ENCODE results near the gene FLACC1.
"Not testable (repeated sequence)": the region's sequence is repeated elsewhere in the genome, so short reads cannot be mapped to it uniquely, and the experiment has no call there.

The FLACC1 gene

GRCh38 chr2:201254081-201254730 lies 102.9 kb downstream of the FLACC1 start:
- DNase-seq (ENCODE audit: low read depth), result no peak

GRCh38 chr2:201250741-201251140 lies 106.4 kb downstream of the FLACC1 start:
- no peak for DNase-seq (ENCODE audit: low read depth)

GRCh38 chr2:201249889-201250288 lies 107.3 kb downstream of the FLACC1 start:
- no peak for DNase-seq (ENCODE audit: low read depth)

GRCh38 chr2:201248288-201248844 lies 108.8 kb downstream of the FLACC1 start:
- DNase-seq (ENCODE audit: low read depth), result no peak

- DNase-seq (ENCODE audit: low read depth), result no peak
Observed at GRCh38 chr2:201246280-201246679, 110.9 kb downstream of the FLACC1 start.

GRCh38 chr2:201244829-201245228 lies 112.3 kb downstream of the FLACC1 start:
- no peak for DNase-seq (ENCODE audit: low read depth)

- DNase-seq (ENCODE audit: low read depth), result no peak
Observed at GRCh38 chr2:201242571-201243277, 114.4 kb downstream of the FLACC1 start.

- DNase-seq (ENCODE audit: low read depth), result not testable (repeated sequence)
Observed at GRCh38 chr2:201239167-201239935, 117.8 kb downstream of the FLACC1 start.
